Subcutaneous adipose tissue (tissue), 4 donors: ENCODE data around the gene SLC26A8. TPM values are rescaled to one million over a fixed set of nuclear protein-coding genes. Genes with fewer than 3 reads are reported as not detected.

ENCODE experiments used
- total RNA-seq, 4 donors: library from RNA; depleted of rRNA; stranded (reverse); fragments of >200 nt; gene quantifications; one replicate each; pipeline ENCODE4 v1.1.0, GENCODE V29; 2016
- TF ChIP-seq, protein P1 (sequence below): fragments of 450-650 bp; IDR thresholded peaks from one replicate; pipeline ENCODE4 v1.5.1; 2016; ENCODE audit warnings: low read depth, mild to moderate bottlenecking, control low read depth, antibody characterized with exemption, moderate library complexity

The SLC26A8 gene
- total RNA-seq, 4 donors from 2014 or later: 0.33 to 2.2 (median 2.0) TPM; not detected in 1

- TF ChIP-seq, protein P1, sequence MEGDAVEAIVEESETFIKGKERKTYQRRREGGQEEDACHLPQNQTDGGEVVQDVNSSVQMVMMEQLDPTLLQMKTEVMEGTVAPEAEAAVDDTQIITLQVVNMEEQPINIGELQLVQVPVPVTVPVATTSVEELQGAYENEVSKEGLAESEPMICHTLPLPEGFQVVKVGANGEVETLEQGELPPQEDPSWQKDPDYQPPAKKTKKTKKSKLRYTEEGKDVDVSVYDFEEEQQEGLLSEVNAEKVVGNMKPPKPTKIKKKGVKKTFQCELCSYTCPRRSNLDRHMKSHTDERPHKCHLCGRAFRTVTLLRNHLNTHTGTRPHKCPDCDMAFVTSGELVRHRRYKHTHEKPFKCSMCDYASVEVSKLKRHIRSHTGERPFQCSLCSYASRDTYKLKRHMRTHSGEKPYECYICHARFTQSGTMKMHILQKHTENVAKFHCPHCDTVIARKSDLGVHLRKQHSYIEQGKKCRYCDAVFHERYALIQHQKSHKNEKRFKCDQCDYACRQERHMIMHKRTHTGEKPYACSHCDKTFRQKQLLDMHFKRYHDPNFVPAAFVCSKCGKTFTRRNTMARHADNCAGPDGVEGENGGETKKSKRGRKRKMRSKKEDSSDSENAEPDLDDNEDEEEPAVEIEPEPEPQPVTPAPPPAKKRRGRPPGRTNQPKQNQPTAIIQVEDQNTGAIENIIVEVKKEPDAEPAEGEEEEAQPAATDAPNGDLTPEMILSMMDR: no peak
Observed at GRCh38 chr6:35919085-35919826, 105.2 kb downstream of the SLC26A8 start.

DNA sequence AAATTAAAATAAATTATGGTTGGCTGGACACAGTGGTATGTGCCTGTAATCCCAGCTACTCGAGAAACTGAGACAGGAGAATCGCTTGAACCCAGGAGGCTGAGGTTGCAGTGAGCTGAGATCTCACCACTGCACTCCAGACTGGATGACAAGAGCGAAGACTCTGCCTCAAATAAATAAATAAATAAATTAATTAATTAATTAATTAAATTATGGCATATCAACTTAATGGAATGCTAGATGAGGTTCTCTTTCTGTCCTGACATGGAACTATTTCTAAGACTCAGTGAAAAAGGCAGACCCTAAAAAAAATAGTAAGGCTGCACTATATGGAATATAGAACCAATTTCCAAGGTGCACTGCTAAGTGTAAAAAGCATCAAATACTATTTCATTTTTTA, 108.4 kb downstream of the SLC26A8 start:
- TF ChIP-seq, protein P1: no peak

GRCh38 chr6:35914536-35914935, 109.9 kb downstream of the SLC26A8 start:
- TF ChIP-seq, protein P1: no peak

DNA sequence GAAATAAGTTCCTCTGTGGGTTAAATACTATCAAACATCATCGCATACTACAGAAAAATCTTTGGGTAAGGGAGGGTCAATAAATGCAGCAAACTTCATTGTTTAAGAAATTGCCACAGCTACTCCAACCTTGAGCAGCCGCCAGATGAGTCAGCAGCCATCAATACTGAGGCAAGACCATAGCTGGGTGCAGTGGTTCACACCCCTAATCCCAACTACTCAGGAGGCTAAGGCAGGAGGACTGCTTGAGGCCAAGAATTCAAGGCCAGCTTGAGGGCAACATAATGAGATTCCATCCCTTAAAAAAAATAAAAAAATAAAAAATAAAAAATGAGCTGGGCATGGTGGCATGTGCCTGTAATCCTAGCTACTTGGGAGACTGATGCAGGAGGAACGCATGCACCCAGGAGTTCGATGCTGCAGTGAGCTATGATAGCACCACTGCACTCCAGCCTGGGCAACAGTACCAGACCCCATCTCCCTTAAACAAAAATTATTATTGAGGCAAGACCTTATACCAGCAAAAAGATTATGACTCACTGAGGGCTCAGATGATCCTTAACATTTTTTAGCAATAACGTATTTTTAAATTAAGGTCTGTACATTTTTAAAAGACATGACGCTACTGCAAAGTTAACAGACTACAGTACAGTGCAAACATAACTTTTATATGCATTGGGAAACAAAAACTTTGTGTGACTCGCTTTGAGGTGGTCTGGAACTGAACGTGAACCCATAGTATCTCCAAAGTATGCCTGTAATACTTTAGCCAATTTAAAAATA, 112.4 kb downstream of the SLC26A8 start:
- TF ChIP-seq, protein P1: no peak

GRCh38 chr6:35907750-35908149, 116.7 kb downstream of the SLC26A8 start:
- TF ChIP-seq, protein P1: no peak

DNA sequence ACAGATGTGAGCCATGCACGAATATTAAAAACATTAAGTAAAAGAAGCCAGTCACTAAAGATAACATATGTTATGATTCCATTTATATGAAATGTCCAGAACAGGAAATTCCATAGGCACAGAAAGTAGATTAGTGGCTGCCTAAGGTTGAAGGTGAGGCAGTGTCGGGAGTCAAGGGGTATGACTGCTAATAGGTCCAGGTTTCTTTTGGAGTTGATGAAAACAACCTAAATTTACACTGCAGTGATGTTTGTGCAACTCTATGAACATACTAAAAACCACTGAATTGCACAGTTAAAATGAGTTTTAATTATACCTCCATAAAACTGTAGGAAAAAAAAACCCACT, 118.0 kb downstream of the SLC26A8 start:
- TF ChIP-seq, protein P1: no peak

DNA sequence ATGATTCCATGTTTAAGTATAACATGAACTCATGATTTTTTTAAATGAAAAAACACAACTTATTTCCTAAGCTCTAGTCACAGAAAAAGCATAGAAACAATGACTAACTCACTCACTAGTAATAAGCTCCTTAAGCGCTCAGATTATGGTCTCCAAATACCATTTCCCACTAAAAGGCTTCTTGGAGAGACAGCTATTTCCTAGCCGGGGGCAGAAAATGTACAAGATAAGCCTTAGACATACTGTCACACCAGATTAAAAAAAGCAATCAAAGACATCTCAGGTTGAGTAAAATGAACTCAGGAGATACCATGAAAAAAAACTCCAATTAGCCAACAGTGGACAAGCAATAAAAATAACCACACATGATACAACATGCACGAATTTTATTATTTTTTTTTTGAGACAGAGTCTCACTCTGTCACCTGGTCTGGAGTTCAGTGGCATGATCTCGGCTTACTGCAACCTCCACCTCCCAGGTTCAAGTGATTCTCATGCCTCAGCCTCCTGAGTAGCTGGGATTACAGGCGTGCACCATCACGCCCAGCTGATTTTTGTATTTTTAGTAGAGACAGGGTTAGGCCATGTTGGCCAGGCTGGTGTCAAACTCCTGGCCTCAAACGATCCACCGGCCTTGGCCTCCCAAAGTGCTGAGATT, 118.5 kb downstream of the SLC26A8 start:
- TF ChIP-seq, protein P1: no peak
